Mesenteric fat pad (tissue), 1 donor: ENCODE results near the gene PRPF6. TPM values are rescaled to one million over a fixed set of nuclear protein-coding genes. Genes with fewer than 3 reads are reported as not detected.

Source experiments
- DNase-seq: peaks from one replicate; pipeline ENCODE4 v3.0.0-alpha.2; 2020; ENCODE audit warnings: low spot score
- microRNA-seq: library from miRNA; unstranded; fragments of <30 nt; microRNA quantifications from one replicate; pipeline ENCODE4 v1.2.0, GENCODE V29; 2020; ENCODE audit warnings: borderline number of aligned reads
- total RNA-seq: library from RNA; stranded (reverse); fragmentation: NEBNext Ultra II Directional; extraction: Animal tissue kit (Norgen Biotek cat#: 25700); gene quantifications from one replicate; pipeline ENCODE4 v1.2.1, GENCODE V29; 2021
- donor health status: DM: yes; HTN: yes; CAD: no.

PRPF6 gene
- total RNA-seq, 1 donor from 2014 or later = 46.3 TPM

DNA sequence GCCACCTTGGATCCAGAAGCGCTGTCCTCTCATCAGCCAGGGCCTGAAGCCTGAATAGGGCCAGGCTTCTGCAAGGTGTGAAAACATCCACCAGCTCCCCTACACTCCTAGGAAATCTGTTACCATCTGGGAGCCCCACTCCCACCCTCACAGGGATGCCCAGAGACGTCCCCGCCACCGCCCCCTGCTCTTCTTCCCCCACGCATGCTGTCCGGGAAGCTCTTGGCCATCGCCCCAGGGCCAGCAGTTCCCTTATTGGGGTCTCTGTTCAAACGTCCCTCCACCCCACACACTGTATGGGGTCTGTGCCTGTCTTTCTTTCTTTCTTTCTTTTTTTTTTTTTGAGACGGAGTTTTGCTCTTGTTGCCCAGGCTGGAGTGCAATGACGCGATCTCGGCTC, 94.6 kb downstream of the PRPF6 start:
- DNase-seq = no peak

DNA sequence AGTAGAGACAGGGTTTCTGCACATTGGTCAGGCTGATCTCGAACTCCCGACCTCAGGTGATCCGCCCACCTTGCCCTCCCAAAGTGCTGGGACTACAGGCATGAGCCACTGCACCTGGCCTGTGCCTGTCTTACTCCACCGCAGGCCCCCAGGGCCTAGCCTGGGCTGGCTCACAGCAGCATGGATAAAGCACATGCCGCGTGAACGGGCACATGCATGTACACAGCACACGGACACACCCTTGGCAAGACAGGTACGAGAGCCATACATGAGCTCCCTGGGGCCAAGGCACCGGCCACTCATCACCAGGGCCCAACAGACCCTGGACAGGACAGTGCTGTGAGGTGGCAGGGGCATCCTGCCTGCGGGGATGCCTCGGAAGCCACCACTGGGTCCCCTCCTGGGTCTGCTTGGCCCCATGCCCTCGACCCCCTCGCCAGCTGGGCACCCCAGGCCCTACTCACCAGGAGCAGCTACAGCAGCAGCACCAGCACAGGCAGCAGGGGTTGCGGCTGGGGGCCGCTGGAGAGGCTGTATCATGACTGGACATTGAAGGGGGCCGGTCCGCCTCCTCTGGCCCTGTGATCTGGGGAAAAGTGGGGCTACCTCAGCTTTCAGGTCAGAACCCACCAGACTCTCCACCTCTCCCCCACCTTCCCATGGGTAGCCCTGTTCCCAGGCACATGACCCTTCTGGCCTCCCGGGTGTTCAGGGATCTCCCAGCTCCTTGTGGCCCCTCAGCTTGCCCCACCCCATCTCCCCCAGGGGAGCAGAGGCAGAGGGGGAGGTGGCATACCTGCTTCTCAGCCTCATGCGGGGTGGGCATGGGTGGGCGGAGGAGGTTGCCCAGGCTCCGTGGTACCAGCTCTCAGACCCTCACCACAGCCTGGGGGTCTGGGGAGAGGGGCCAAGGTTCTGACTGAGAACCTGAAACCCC, 95.4 kb downstream of the PRPF6 start:
- no peak for DNase-seq

DNA sequence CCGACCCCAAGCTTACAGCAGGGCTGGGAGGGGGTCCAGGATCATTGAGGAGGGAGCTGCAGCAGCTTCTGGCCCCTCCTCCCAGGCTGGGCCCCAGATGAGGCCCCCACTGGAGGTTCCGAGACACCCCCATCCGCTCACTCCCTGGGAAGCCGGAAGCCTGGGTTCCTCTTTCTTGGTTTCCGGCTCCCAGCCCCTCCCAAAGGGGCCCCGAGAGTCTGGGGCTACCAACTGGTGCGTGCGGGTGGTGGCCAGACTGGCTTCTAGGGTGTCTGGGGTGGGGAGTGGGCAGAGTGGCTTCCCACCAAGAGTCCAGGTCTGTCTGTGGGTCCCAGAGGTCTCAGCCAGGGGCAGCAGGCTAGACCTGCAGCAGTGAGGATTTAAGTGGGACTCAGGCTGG, 96.2 kb downstream of the PRPF6 start:
- no peak for DNase-seq

DNA sequence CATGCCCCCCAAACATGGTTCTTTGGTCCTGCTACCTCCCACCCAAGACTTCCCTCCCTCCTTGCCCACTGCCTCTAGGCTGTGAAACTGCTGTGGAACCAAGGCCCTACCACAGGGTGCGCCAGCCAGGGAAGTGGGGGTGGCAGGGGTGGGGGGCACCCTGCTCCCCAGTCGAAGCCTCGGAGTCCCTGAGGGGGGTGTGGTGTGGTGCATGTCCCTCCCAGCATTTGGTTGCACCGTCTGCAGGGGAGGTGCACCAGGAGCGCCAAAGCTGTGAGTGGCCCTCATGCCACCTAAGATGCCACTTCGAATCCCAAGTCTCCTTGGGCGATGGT, 96.6 kb downstream of the PRPF6 start:
- no peak for DNase-seq

DNA sequence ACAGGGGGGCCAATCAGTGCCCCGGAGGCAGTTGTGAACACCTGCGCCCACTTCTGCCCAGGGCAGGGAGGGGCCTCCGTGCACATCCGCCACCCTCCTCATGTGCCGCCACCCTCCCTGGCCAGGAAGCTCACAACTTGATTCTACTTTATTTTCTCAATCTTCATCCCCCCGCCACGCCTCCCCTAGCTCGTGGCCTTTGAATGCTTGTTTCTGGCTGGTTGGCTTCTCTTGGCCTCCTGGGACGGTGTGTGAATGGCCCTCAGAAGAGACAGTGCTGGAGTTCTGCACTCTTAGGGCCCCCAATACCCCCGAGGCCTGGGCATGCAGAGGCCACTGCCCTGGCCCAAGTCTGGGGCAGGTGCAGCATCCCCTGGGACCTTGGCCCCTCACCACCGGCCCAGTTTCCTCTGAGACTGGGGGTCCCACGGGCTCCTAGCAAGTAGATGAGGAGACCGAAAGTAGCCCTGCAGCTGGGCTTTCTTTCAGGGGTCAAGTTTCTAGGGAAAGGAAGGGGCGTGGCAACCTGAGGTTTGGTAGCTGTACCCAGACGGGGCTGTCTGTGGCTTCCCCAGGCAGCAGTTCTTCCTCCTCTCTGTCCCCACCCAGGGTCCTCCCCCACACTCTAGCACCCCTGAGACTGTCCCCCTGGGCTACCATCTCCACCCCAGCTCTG, 97.1 kb downstream of the PRPF6 start:
- no peak for DNase-seq

DNA sequence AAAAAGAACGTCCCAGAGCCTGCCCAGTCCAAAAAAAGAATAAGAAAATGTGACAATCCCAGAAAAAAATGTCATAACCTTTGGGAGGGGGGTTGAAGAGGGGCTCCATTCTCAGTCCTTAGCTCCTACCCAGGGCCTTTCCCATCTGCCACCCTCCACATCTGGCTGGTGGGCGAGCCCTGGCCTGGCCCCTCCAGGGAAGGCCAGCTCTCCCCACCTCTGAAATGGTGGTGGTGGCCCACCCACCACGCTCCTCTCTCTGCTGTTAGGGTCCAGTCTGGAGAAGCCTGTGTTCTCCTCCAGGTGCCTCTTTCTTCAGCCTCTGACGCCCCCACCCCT, 98.0 kb downstream of the PRPF6 start:
- DNase-seq = no peak

DNA sequence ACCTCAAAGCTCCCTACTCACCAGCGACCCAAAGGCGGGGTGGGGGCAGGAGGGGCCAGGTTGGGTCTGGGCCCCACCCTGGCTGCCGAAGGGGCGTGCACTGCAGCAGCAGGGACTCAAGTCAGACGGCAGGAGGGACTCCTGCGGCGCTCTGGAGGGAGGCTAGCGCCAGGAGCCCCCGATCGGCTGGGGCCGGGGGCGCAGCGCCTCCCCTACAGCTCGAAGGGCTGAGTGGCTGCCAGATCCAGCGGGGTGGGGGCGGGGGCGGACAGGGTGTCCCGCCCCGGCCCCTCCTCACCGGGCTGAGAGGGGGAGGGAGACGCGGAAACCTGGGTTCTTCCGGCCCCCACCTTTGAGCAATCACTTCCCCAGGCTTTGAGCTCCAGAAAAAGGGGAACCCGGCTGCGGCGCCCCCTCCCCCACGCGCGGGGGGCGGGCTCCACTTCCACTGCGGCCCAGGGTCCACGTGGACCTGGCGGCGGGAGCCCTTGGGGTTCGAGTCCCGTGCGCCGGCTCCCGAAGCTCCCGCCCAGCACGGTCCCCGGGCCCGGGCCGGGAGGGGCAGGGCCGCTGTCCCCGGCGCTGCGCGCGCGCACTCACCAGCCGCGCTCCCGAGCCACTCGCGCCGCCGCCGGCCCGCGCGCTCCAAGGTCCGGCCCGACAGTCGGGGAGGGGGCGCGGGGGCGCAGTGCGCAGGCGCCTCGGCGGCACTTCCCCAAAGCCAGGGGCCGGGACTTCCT, 98.5 kb downstream of the PRPF6 start, which contains the start of gene RGS19:
Gene RGS19, minus strand, starts transcription at position 246 of the 740 bp plus-strand sequence. CDS start 2,632 bp downstream, outside the sequence.
- peak; percentile 94 for DNase-seq

DNA sequence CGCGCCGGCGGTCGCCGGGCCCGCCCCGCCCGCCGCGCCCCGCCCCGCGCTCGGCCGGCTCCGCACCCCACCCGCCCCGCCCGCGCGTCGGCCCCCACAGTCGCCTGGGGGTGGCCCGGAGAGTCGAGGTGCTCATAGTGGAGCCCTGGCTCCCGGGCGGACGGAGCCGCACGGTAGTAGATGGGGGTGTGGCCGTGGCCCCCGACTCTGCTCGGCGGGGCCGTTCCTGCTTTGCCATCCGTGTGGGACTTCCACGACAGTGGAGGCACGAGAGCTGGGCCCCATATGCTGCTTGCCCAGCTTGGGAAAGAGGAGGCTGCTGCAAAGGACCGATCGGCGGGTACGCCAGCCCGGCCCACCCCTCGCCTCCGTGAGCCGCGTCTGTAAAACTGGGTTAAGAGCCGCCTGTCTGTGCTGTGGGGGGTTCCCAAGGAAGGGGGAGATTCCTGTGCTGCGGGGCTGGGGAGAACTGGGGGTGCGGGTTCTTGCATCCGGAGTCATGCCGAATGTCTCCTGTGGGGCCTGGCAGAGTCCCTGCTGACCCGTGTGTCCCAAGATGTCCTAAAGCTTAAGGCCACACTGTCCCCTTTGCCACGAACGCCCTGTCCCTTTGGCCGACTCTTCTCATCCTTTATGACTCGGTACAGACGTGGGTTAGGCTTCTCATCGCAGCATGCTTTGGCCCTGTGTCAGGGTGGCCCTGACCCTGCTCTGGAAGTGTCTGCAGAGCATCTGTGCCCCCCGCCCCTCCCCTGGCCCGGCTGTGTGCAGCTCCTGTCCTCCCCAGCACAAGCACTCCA, 99.3 kb downstream of the PRPF6 start, which contains the start of gene OPRL1:
Gene OPRL1, plus strand, starts transcription at position 70 of the 800 bp plus-strand sequence. CDS start 12,639 bp downstream, outside the sequence.
- no peak for DNase-seq

DNA sequence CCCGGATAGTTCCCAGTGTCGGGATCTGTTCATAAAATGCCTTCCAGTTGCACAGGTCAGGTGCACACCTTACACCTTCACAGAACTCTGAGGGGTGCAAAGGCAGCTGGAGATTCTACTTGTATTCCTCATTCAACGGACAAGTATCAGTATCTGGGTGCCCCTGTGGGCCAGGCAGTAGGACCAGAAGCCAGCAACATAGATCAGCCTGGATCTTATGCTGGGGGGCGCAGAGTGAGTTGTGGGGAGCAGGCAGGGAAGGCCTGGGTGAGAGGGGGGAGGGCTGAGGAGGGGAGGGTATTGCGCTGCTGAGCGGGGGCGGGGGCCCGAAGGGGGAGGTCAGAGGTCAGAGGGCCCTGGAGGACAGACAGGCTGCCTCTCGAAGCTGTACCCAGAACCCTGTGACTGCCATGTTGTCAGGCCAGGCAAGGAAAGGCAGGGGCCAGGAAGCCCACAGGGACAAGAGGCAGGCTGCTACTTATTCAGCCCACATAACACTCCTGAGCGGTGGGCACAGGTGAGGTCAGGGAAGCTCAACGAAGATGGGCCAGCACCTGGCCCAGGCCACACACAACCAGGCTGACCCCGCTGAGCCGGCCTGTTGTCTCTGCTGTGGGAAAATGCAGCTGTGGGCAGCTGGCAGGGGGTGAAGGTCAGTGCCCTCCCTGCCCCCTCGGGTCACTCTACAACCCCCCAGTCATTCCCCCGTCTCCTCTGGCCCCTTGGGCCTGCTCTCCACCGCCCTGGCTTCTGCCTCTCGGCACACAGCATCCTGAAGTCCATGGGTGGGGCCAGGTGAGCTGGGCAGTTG, 100.1 kb downstream of the PRPF6 start:
- no peak for DNase-seq

DNA sequence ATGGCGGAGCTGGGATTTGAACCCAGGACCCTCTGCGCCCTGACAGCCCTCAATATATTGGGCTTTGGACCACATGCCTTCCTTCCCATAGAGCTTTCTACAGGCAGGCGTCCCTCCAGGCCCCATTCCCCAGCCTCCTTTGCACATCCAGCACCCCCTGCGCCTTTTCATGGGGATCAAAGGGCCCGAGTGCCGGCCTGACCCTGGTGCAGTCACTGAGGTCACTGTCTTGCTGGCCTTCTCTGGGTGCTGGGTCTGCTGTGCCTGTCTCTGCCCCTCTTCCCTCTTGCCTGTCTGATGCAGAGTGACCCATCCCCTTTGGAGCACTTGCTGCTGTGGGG, 100.7 kb downstream of the PRPF6 start:
- DNase-seq = no peak

DNA sequence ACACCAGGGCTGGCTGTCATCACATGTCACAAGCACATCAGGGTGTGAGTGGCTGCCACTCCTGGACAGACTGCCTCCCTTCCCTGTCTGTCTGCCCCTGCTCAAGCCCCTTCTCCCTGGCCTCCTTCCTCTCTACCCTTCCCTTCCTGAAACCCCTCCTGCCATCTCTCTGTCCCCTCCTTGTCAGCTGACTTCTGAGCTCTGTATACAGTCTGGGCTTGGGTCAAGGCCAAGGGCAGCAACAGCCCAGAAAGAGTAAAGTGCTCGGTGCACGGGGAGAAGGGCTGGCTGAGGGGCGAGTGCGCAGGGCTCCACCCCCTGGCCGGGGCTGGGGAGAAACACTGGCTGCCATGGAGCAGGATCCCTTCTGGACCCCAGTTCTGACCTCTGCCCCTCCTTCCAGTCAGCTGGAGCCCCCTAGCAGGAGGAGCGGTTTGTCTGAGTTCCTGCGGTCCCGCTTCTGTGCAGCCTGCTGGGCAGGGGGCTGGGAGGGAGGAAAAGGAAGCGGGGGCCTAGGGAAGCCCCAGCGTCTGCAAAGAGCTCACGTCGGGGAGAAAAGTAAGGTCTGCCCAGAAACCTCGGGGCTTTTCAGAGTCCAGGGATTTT, 101.3 kb downstream of the PRPF6 start:
- DNase-seq = no peak

Small RNA genes lying within 50 kb of the gene (microRNA-seq; reads per million reads assigned to microRNA genes)
- gene MIR1914 = not detected
- not detected for gene MIR647
- not detected for gene MIR6813

Other genes starting within 250 kb of the PRPF6 start
- gene LIME1, start 244.5 kb upstream of the PRPF6 start, total RNA-seq = 6.5 TPM
- gene SLC2A4RG, start 241.4 kb upstream of the PRPF6 start, total RNA-seq = 62.0 TPM
- gene ZBTB46, start 149.9 kb upstream of the PRPF6 start, total RNA-seq = 34.7 TPM
- gene ABHD16B, start 119.6 kb upstream of the PRPF6 start, total RNA-seq = not detected
- 114 TPM for gene TPD52L2, start 115.9 kb upstream of the PRPF6 start, total RNA-seq
- gene DNAJC5, start 86.0 kb upstream of the PRPF6 start, total RNA-seq = 50.5 TPM
- gene UCKL1, start 24.7 kb upstream of the PRPF6 start, total RNA-seq = 36.0 TPM
- 18.7 TPM for gene ZNF512B, start 11.2 kb upstream of the PRPF6 start, total RNA-seq
- gene SAMD10, start 1.5 kb upstream of the PRPF6 start, total RNA-seq = 2.9 TPM
- gene C20orf204, start 55.0 kb downstream of the PRPF6 start, total RNA-seq = 0.74 TPM
- 70.5 TPM for gene SOX18, start 68.5 kb downstream of the PRPF6 start, total RNA-seq
- gene TCEA2, start 82.1 kb downstream of the PRPF6 start, total RNA-seq = 42.5 TPM
- gene RGS19, start 98.4 kb downstream of the PRPF6 start, total RNA-seq = 29.0 TPM
- gene OPRL1, start 99.0 kb downstream of the PRPF6 start, total RNA-seq = 1.3 TPM
- not detected for gene LKAAEAR1, start 103.3 kb downstream of the PRPF6 start, total RNA-seq
- gene NPBWR2, start 126.4 kb downstream of the PRPF6 start, total RNA-seq = not detected
- not detected for gene MYT1, start 183.3 kb downstream of the PRPF6 start, total RNA-seq